Activated T-helper 1 cell treated with anti-CD3 and anti-CD28 coated beads, Interleukin-2, amount 50 U/mL, for 16 hours (primary cell): Measurements from ENCODE around the gene NPFFR1.
"Not testable (repeated sequence)": the region's sequence is repeated elsewhere in the genome, so short reads cannot be mapped to it uniquely, and the experiment has no call there.

ENCODE experiments used
- DNase-seq, 2 donors: peaks; one replicate each; pipeline ENCODE4 v3.0.0-alpha.2; 2020; ENCODE audit warnings: low read depth in 1 of 2, low spot score in 1 of 2

The NPFFR1 gene

DNA sequence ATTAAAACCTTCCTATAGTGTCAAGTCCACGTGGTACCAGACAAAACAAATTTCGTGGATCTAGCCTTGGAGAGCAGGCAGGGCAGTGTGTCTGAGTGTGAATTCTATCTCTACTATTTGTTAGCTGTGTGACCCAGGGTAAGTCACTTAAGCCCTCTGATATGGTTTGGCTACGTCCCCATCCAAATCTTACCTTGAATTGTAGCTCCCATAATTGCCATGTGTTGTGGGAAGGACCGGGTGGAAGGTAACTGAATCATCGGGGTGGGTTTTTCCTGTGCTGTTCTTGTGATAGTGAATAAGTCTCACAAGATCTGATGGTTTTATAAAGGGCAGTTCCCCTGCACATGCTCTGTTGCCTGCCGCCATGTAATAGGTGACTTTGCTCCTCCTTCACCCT lies 2.8 kb upstream of the NPFFR1 start:
- DNase-seq, result no peak

DNA sequence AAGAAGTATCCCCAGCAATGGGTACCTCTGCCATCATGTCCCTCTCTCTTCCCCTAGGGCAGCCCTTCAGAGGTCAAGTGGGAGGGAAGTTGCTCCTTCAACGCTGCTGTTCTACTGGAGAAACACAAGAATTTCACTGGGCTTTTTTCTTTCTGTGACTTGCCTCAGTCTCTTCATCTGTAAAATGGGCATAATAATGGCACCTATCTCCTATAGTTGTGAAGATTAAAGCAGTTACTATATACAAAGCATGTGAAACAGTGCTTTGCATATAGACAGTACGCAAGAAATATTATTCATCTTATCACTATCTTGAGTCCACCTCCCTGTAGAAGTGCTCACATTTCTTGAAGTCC lies 1.6 kb upstream of the NPFFR1 start:
- DNase-seq, result no peak

DNA sequence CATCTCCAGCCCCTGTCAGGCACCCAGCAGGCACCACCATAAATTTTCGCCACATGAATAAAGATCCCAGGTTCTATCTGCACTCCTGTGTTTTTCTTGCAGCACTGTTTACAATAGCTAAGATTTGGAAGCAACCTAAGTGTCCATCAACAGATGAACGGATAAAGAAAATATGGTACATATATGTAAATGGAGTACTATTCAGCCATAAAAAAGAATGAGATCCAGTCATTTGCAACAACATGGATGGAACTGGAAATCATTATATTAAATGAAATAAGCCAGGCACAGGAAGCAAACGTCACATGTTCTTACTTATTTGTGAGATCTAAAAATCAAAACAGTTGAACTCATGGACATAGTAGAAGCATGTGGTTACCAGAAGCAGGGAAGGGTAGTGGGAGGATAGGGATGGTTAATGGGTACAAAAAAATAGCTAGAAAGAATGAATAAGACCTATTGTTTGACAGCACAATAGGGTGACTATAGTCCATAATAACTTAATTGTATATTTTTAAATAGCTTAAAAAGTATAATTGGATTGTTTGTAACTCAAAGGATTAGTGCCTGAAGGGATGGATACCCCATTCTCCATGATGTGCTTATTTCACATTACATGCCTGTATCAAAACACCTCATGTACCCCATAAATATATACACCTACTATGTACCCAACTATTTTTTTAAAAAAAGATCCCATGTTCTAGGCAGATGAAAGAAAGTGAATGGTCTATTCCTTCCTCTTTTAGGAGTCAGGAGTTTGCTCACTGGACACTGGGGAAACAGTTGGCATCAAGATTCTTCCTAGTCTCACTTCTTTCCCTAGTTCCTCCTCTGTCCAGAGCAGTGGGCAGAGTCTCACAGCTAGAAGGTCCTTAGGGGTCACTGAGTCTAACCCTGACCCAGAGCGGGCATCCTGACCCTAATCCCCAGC lies 1.0 kb upstream of the NPFFR1 start:
- no peak for DNase-seq

DNA sequence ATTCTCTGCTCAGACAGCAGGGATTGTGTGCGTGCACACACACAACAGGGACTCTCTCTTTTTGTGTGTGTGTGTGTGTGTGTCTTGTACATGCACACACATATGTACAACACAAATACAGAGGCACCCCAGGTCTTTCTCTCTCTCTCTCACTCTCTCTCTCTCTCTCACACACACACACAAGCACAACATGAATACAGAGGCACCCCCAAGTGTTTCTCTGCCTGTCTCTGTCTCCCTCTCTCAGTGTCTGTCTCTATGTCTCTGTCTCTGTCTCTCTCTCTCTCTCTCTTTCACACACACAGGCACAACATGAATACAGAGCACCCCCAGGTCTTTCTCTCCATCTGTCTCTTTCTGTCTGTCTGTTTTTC lies 746 bp downstream of the NPFFR1 start:
- DNase-seq, result no peak

DNA sequence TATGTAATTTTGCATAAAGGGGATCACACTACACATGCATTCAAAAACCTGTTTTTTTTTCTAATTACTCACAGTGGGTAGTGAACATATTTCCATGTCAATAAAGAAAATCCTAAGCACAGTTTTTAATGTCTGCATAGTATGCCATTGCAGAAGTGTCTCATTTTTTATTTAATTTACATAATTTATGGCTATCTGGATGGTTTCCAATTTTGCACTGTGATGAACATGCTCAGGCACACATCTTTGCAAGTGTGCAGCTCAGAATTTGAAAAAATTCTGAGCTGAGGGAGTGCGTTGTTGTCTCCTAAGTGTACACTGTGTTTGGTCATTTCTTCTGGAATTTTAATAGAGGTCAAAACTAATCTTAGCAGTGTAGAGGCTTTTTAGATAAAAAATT lies 2.2 kb downstream of the NPFFR1 start:
- DNase-seq, result no peak

DNA sequence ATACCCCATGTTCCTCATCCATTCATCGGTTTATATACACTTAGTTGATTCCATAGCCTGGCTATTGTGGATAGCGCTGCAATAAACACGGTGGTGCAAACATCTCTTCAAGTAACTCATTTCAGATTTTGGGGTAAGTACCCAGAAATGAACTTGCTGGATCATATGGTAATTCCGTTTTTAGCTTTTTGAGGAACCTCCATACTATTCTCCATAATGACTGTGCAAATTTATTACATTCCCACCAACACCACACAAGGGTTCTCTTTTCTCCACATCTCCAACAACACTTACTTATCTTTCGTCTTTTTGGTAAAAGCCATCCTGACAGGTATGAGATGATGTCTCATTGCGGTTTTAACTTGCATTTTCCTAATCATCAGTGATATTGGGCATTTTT lies 3.7 kb downstream of the NPFFR1 start:
- no peak for DNase-seq

DNA sequence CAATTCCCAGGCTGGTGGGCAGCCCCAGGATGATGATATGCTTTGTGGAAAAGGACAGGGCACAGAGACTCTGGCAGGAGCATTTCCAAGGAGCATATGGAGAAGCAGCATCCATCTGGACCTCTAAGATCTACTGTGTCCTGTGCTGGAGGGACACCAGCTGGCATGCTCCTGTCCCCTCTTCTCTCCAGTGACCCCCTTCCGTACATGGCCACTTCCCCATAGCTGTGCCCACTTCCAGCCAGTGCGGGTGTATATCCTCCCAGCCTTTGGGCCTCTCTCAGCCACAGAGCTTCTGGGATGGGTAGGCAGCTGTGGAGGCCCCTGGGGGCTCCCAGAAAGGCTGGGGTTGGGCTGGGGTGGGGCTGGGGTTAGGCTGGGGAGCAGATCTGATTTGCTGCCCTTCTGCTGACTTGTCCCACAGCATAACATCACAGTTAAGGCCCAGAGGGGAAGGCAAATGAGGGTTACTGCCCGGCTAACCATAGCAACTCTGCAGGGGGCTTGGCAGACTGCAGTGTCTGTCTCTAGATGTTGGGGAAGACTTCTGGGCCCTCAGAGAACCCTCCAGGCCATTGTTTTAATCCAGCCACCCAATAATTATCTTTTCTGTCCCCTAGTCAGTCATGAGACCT lies 6.3 kb downstream of the NPFFR1 start:
- DNase-seq, result no peak

DNA sequence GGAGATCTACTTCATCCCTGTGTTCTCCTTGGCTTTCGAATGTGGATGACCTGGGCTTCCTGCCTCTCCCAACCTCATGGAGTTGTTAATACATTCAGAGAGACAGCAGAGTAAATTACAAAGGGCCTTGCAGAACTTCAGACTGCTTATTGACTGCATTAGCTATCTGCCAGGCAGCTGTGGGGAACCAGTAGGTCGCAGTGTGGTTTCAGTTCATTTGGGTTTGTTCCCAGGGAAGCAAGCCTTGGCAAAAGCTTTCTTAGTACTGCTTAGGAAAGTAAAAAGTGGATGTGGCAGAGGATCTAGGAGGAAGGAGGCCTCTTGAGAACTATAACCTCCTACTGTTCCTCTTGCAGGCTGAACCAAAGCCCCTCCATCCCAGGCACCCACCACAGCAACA lies 9.2 kb downstream of the NPFFR1 start:
- DNase-seq, result no peak

DNA sequence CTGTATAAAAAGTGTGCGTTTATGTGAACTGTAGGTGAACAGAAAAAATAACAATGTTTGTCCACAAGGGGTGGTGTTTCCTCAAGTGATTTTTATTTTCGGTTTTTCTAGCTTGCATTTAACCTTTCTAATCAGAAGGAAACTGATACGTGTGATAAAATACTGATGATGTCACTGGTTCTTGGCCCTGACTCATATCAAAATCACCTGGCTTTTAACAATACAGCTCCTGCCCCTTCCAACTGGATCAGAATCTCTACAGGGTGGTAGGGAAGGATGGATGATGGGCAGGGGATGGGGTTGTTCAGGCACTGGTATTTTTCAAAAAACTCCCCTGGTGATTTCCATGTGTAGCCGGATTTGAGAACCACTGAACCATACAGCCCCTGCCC lies 10.9 kb downstream of the NPFFR1 start:
- no peak for DNase-seq

DNA sequence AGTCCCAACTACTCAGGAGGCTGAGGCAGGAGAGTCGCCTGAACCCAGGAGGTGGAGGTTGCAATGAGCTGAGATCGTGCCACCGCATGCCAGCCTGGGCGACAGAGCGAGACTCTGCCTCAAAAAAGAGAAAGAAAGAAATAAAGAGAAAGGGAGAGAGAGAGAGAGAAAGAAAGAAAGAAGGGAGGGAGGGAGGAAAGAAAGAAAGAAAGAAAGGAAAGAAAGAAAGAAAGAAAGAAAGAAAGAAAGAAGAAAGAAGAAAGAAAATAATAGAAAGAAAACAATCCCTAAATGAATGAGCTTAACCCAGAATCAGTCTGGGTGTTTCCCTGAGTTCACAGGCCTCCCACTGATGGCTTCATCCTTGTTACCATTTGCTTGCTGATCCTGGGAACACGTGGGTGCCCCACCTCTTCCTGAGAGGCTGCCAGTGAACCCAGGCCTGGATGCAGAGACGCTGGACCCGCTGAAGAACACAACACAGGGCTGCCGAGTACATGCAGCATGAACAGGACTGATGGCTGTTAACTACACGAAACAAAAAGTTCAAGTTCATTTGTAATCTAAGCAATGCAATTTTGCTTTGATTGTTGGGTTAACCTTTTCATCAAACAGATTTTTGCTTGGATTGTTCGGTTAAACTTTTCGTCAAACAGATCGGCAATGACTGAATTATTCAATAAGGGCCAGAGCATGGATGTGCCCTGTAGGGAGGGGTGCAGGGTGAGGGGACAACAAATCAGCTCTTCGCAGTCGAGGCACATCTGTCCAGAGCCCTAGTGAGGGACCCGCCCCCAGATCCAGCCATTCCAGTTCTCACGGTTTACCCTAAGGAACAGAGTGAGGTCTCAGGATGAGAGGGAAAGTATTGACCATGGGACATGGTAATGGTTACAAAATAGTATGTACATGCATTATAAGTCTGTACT lies 11.5 kb downstream of the NPFFR1 start:
- no peak for DNase-seq

DNA sequence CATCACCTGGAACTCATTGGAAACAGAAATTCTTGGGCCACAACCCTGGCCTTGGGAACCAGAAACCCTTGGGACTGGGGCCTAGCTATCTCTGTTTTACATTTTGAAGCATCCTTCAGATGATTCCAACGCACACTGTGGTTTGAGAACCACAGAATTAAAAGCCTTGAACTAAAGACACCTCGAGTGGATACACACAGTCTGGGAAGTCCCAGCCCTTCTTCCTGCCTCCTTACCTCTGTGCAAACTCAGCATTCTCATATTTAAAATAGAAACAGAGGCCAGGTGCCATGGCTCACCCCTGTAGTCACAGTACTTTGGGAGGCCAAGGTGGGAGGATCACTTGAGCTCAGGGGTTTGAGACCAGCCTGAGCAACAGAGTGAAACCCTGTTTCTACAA lies 12.9 kb downstream of the NPFFR1 start:
- DNase-seq, result no peak

DNA sequence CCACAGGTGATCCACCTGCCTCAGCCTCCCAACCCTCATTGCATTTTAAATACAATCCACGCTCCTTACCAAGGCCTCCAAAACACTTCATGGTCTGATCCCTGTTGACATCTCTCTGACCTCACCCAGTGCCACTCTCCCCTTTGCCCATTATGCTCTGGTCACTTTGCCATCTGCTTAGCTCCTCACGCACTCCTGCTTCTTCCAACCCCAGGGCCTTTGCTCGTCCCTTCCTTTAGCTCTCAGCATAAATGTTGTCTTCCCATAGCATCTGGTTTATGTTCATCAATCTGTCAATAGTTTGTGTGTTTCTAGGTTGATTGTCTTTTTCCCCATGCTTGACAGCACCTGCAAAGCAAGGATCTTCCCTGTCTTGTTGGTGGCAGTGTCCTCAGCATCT lies 14.1 kb downstream of the NPFFR1 start:
- DNase-seq, result no peak

DNA sequence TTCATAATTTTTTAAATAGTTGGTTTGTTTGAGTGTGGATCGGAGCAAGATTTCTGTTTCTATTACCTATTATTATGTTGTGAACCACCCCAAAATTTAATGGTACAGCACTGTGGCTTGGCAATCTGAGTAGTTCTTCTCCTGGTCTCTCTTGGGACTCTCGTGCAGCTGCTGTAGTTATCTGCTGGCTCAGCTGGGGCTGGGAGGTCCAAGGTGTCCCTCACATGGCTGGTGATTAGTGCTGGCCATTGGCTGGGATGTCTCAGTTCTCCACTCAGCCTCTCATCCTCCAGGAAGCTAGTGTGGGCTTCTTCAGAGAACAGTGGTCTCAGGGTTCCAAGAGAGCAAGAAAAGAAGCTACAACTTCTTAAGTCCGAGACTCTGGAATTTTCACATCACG lies 15.4 kb downstream of the NPFFR1 start:
- no peak for DNase-seq

DNA sequence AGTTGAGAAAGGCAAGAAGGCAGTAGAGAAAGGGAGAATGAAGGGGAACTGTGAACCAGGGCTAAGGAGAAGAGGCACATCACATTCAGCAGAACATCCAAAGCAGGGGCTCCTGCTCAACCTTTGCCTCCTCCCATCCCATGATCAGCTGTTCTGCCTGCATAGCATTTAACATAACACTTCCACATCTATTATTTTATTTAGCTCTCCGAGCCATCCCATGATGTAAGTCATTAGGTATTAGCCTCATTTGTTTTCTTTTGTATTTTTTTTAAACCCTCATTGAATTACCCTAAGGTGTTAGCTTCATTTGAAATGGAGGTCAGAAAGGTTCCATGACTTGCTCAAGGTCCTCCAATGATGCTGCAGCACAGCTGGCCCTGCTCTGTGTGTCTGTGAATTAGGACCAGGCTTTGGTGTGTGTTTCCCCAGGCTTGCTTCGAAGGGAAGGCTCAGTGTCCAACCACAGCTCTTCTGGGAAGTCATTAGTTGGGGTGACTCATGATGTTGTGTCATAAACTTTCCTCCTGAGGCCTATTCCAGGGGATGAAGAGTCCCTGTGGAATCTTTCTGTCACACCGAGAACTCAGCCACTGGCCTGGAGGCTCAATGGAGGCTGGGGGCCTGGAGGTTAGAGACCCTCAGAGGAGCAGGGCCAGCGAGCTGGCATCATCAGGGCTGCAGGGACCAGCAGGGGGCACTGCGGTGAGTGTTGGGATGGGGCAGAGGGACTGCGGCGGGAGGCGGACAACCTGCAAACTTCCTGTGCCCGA lies 16.5 kb downstream of the NPFFR1 start:
- DNase-seq, result no peak

DNA sequence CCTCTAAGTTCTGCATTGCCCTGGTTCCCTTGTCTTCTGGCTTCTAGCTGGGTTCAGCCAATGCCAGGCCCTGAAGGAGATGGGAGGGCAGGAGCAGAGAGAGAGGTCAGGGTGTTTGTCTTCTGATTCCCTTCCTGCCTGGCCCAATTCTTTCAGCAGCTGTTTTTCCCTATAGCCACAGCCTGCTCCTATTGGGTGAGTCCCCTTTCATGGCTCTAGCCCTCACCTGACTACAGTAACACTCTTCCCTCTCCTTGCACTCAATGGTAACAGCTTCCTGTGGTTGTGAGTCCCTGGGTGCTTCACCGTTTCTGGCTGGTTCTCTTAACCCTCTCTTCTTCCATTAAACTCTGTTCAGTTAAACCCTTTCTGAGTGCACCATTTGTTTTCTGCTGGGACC lies 17.1 kb downstream of the NPFFR1 start:
- no peak for DNase-seq

DNA sequence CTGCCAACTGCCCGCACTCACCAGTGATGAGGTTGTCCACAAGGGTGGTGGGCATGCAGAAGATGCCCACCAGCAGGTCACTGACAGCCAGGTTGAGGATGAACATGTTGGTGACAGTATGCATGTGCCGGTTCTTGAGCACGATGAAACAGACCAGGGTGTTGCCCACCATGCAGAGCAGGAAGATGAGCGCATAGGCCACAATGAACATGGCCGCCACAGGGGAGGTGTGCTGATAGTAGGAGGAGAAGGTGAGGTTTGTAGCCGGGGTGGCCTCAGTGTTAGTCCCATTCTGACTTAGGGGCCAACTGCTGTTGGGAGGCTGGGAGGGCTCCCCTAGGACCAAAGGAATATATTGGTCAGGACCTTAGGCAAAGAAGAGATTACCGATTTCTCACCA lies 17.7 kb downstream of the NPFFR1 start:
- DNase-seq, result no peak

DNA sequence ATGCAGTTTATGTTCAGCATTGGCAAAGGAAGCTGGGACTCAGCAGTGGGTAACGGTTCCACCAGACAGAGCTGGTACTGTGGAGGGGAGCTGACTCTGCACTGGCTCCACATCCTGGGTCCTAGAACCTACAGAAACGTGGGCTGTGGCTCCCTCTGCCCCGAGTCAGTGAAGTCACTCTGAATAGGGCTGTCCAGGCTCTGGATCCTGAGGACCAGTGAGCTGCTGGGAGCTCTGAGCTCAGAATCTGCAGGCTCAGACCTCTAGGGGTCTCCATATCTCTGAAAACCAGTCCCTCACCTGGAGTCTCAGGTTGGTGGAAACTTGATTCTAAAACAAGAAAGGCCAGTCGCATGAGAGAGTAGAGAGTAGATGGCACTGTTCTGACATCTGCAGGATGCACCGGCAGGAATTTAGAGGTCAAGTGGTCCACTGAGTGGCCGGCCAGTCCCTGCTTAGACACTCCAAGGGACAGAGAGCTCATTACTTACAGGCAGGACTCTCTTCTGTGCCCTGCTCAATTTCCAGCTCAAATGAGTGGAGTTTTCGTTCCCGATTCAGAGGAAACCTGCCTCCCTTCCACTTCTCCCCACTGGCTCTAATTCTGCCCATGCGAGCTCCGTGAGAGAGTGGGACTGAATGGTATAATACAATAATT lies 18.6 kb downstream of the NPFFR1 start:
- no peak for DNase-seq

DNA sequence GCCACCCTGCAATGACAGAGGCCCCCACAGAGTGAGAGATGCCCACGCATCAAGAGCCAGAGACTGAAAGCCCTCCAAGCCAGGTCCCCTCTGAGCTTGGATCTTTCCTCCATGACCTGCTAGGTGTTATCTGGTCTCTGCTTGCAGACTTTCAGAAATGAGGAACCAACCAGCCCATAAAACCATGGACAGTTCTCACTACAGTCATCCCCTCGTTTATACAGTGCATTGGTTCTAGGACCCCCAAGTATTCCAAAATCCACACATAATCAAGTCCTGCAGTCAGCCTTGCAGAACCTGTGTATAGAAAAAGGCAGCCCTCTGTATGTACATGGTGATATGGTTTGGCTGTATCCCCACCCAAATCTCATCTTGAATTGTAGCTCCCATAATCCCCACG lies 23.1 kb downstream of the NPFFR1 start:
- DNase-seq, result no peak

DNA sequence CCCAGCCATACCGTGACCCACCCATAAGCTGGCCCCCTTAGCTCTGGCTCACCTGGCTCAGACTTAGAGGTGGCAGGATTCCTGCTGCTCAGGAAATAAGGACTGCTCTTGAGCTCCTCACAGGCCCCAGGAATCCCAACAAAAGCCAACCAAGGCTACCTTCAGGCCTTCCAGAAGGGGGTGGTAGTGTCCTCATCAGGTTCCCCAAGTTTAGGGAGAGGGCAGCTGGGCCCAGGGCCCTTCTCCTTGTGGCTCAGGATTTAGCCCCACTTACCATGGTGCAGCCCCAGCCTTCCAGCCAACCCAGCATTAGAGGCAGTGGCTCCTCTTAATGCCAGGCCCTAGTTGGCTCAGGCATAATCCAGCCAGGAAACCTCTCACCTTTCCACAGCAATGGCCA lies 23.5 kb downstream of the NPFFR1 start:
- no peak for DNase-seq

DNA sequence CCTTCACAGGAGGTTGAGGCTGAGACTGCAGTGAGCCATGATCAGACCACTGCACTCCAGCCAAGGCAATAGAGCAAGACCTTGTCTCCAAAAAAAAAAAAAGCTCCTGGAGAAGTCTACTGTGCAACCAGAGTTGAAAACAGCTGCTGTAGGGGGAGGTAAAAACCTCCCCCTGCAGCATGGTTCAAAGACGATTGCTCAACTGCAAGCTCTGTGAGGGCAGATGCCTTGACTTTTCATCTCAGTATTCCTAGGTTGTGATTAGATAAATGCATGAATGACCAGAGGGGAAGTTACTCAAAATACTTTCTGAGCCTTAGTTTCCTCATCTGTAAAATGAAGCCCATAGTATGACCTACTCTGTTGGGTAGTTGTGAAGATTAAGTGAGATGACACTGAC lies 25.6 kb downstream of the NPFFR1 start:
- DNase-seq, result no peak

DNA sequence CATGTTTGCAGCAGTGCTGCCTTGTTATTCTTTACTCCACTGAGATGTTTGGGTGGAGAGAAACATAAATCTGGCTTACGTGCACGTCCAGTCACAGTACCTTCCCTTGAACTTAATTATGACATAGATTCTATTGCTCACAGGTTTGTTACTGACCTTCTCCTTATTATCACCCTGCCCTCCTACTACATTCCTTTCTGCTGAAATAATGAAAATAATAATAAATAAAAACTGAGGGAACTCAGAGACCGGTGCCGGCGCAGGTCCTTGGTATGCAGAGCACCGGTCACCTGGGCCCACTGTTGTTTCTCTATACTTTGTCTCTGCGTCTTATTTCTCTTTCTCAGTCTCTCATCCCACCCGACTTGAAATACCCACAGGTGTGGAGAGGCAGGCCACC lies 26.0 kb downstream of the NPFFR1 start:
- DNase-seq, result not testable (repeated sequence)
